ENCODE measurements around the gene S100A14. TPM values are rescaled to one million over a fixed set of nuclear protein-coding genes. Genes with fewer than 3 reads are reported as not detected.
"Not testable (repeated sequence)": the region's sequence is repeated elsewhere in the genome, so short reads cannot be mapped to it uniquely, and the experiment has no call there.

S100A14 gene
- polyA plus RNA-seq, 1 experiment, result not detected

DNA sequence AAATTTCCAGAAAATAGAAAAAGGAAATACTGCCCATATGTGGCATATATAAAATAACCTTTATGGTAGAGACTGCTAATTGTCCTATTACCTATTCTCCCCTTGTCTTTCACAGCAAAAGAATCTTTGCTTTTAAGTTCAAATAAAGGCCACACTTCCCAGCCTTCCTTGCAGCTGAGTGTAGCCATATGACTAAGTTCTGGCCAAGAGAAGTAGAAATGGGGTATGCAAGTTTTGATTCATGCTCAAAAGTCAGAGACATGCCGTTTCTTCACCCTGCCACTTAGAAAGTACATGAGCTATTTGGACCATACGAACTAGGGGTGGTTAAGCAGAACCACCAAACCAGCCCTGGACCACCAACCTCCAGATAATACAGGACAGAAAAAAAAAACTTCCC, 32.1 kb downstream of the S100A14 start:
- ChIA-PET CTCF (interaction anchor here (0.6 to 1.0 kb wide), 3 partner anchors 9 to 34 kb away, joined by 3 to 4 read pairs (median 3); no protein-coding TSS in a partner anchor), POLR2A (no interaction called here)
- no peak overlapping the region for H3K4me3 ChIP-seq (ENCODE audit: low read depth, low read length)
- H3K36me3 ChIP-seq (ENCODE audit: control insufficient read depth, insufficient read depth, low read length), result no peaks in the 10 kb centered on the region
- H3K27me3 ChIP-seq (ENCODE audit: control insufficient read depth, insufficient read depth, low read length), result no peaks in the 10 kb centered on the region
- DNase-seq (ENCODE audit: low read depth), result no peak
- TF ChIP-seq, protein P1, sequence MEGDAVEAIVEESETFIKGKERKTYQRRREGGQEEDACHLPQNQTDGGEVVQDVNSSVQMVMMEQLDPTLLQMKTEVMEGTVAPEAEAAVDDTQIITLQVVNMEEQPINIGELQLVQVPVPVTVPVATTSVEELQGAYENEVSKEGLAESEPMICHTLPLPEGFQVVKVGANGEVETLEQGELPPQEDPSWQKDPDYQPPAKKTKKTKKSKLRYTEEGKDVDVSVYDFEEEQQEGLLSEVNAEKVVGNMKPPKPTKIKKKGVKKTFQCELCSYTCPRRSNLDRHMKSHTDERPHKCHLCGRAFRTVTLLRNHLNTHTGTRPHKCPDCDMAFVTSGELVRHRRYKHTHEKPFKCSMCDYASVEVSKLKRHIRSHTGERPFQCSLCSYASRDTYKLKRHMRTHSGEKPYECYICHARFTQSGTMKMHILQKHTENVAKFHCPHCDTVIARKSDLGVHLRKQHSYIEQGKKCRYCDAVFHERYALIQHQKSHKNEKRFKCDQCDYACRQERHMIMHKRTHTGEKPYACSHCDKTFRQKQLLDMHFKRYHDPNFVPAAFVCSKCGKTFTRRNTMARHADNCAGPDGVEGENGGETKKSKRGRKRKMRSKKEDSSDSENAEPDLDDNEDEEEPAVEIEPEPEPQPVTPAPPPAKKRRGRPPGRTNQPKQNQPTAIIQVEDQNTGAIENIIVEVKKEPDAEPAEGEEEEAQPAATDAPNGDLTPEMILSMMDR (IDR thresholded peaks at IDR 0.05; ENCODE audit: insufficient read depth, low read depth, low read length), result no peak

- POLR2A ChIA-PET; DNase-seq (ENCODE audit: low read depth); H3K36me3 ChIP-seq (ENCODE audit: control insufficient read depth, insufficient read depth, low read length); H3K4me3 ChIP-seq (ENCODE audit: low read depth, low read length); H3K27me3 ChIP-seq (ENCODE audit: control insufficient read depth, insufficient read depth, low read length): not testable (repeated sequence)
- CTCF ChIA-PET, result interaction anchor here (0.6 kb wide), 2 partner anchors 14 to 34 kb away, joined by 3 read pairs; no protein-coding TSS in a partner anchor
These were observed 32.6 kb downstream of the S100A14 start for GRCh38 chr1:153583514-153583913.

GRCh38 chr1:153582836-153583235, 33.3 kb downstream of the S100A14 start:
- CTCF ChIA-PET, result not testable (repeated sequence)

DNA sequence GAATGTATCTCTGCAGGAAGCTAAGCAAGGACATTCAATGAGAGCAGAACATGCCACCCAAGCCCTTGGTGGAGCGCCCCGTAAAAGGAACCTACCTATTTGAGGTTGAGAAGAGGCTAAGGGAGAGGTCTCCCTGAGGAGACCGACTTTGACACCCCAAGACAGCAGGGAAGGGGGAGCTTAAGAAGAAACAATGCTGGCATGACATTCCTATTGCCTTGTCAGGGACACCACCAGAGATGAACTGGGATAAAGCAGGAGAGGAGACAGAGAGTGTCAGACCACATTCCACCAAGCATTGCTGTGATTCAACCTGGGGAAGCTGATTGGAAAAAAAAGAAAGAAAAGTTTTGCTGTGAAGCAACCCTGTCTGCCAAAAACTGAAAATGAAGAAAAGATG, 37.2 kb downstream of the S100A14 start:
- TF ChIP-seq, protein P1 (IDR thresholded peaks at IDR 0.05; ENCODE audit: insufficient read depth, low read depth, low read length), result no peak
- POLR2A ChIA-PET, result interaction anchor here (0.5 to 0.7 kb wide), 3 partner anchors 31 to 85 kb away, joined by 3 to 6 read pairs (median 3); partner anchors contain the start of gene S100A6
- H3K4me3 ChIP-seq (ENCODE audit: low read depth, low read length), result no peak overlapping the region
- CTCF ChIA-PET, result interaction anchor here (0.9 to 4.2 kb wide), 6 partner anchors 9 to 84 kb away, joined by 3 to 26 read pairs (median 4); partner anchors contain the start of genes S100A13 and S100A14
- H3K36me3 ChIP-seq (ENCODE audit: control insufficient read depth, insufficient read depth, low read length), result no peaks in the 10 kb centered on the region
- no peak for DNase-seq (ENCODE audit: low read depth)
- no peaks in the 10 kb centered on the region for H3K27me3 ChIP-seq (ENCODE audit: control insufficient read depth, insufficient read depth, low read length)

More at GRCh38 chr1:153582836-153583235, 33.3 kb downstream of the S100A14 start:
- H3K36me3 ChIP-seq (ENCODE audit: control insufficient read depth, insufficient read depth, low read length); H3K4me3 ChIP-seq (ENCODE audit: low read depth, low read length); DNase-seq (ENCODE audit: low read depth); POLR2A ChIA-PET; H3K27me3 ChIP-seq (ENCODE audit: control insufficient read depth, insufficient read depth, low read length): not testable (repeated sequence)

- CTCF ChIA-PET, result interaction anchor here (0.9 to 4.2 kb wide), 7 partner anchors 10 to 84 kb away, joined by 3 to 26 read pairs (median 4); partner anchors contain the start of genes S100A13 and S100A14
- Histone ChIP-seq H3K4me3 (ENCODE audit: low read depth, low read length) (no peak overlapping the region), H3K27me3 (ENCODE audit: control insufficient read depth, insufficient read depth, low read length) (no peaks in the 10 kb centered on the region), H3K36me3 (ENCODE audit: control insufficient read depth, insufficient read depth, low read length) (no peaks in the 10 kb centered on the region)
- POLR2A ChIA-PET, result interaction anchor here (0.6 to 0.7 kb wide), 2 partner anchors 32 to 43 kb away, joined by 3 read pairs; partner anchors contain the start of gene S100A6
- no peak for DNase-seq (ENCODE audit: low read depth)
- TF ChIP-seq, protein P1 (IDR thresholded peaks at IDR 0.05; ENCODE audit: insufficient read depth, low read depth, low read length), result no peak
These were observed 37.6 kb downstream of the S100A14 start for GRCh38 chr1:153578490-153578889.

- POLR2A ChIA-PET, result no interaction called here
- Histone ChIP-seq H3K4me3 (ENCODE audit: low read depth, low read length) (no peak overlapping the region), H3K36me3 (ENCODE audit: control insufficient read depth, insufficient read depth, low read length) (no peaks in the 10 kb centered on the region), H3K27me3 (ENCODE audit: control insufficient read depth, insufficient read depth, low read length) (no peaks in the 10 kb centered on the region)
- CTCF ChIA-PET, result interaction anchor here (1.0 to 4.2 kb wide), 11 partner anchors 8 to 83 kb away, joined by 3 to 26 read pairs (median 4); partner anchors contain the start of genes CHTOP, S100A13, S100A14 and S100A6
- TF ChIP-seq, protein P1 (IDR thresholded peaks at IDR 0.05; ENCODE audit: insufficient read depth, low read depth, low read length), result no peak
- no peak for DNase-seq (ENCODE audit: low read depth)
These were observed 38.5 kb downstream of the S100A14 start for GRCh38 chr1:153577624-153578051.

Data from BJ (cell line).